OCI-LY7 (cell line): ENCODE measurements around the gene SPTBN4. TPM values are rescaled to one million over a fixed set of nuclear protein-coding genes. Genes with fewer than 3 reads are reported as not detected.
"Not testable (repeated sequence)": the region's sequence is repeated elsewhere in the genome, so short reads cannot be mapped to it uniquely, and the experiment has no call there.

Source experiments
- BruUV-seq: library from RNA; stranded (reverse); fragments of 400-500 nt; replicated peaks from 2 replicates; lab custom pipeline; 2021; lab: Mats Ljungman, UMichigan
- CTCF ChIA-PET: fragments of 300-600 bp; sonication (Branson Sonifier 250); formaldehyde crosslinking; loops from one replicate; lab custom pipeline; 2022; ENCODE audit warnings: antibody characterized with exemption; ENCODE audit not compliant: unreplicated experiment; lab: Charles Lee
- POLR2A ChIA-PET: fragments of 300-600 bp; sonication (Branson Sonifier 250); formaldehyde crosslinking; loops from one replicate; lab custom pipeline; 2022; ENCODE audit warnings: antibody characterized with exemption; lab: Charles Lee
- DNase-seq: peaks from one replicate; pipeline ENCODE4 v3.0.0-alpha.2; 2015; ENCODE audit warnings: low spot score
- H2AFZ ChIP-seq: fragments of 200-600 bp; sonication (generic), shearing (Covaris generic); 2 replicates; pipeline ENCODE4 v1.6.1; 2014; ENCODE audit warnings: mild to moderate bottlenecking, antibody characterized with exemption, low read length, moderate library complexity
- H3K27ac ChIP-seq: fragments of 200-600 bp; sonication (generic); 2 replicates; pipeline ENCODE4 v1.5.1; 2014; ENCODE audit warnings: mixed run types, low read depth, mild to moderate bottlenecking, moderate library complexity, low read length, inconsistent platforms; ENCODE audit not compliant: poor library complexity, severe bottlenecking
- H3K36me3 ChIP-seq: fragments of 200-600 bp; sonication (generic); 2 replicates; pipeline ENCODE4 v1.6.1; 2014; ENCODE audit warnings: mild to moderate bottlenecking, antibody characterized with exemption, low read length, moderate library complexity, mixed read lengths; ENCODE audit not compliant: insufficient read depth
- H3K4me1 ChIP-seq: fragments of 200-600 bp; sonication (generic); 2 replicates; pipeline ENCODE4 v1.5.1; 2014; ENCODE audit warnings: mild to moderate bottlenecking, low read length; ENCODE audit not compliant: insufficient read depth, poor library complexity, severe bottlenecking
- H3K4me2 ChIP-seq: fragments of 200-600 bp; sonication (generic); 2 replicates; pipeline ENCODE4 v1.6.1; 2014; ENCODE audit warnings: mild to moderate bottlenecking, low read length
- H3K4me3 ChIP-seq: fragments of 200-600 bp; sonication (generic); 2 replicates; pipeline ENCODE4 v1.5.1; 2014; ENCODE audit warnings: mild to moderate bottlenecking, low read depth, low read length; ENCODE audit not compliant: poor library complexity, severe bottlenecking
- H3K79me2 ChIP-seq: fragments of 200-600 bp; sonication (generic); 2 replicates; pipeline ENCODE4 v1.6.1; 2016; ENCODE audit warnings: low read depth, mild to moderate bottlenecking, low read length, moderate library complexity, mixed read lengths; ENCODE audit not compliant: insufficient read depth
- H3K9me2 ChIP-seq: fragments of 200-600 bp; sonication (generic); 2 replicates; pipeline ENCODE4 v1.6.1; 2016; ENCODE audit warnings: mild to moderate bottlenecking, low read length, mixed read lengths; ENCODE audit not compliant: insufficient read depth
- H3K9me3 ChIP-seq: fragments of 200-600 bp; sonication (generic); 2 replicates; pipeline ENCODE4 v1.6.1; 2014; ENCODE audit warnings: mild to moderate bottlenecking, mixed run types, low read length, mixed read lengths
- H4K20me1 ChIP-seq: fragments of 200-600 bp; sonication (generic); 2 replicates; pipeline ENCODE4 v1.6.1; 2014; ENCODE audit warnings: mild to moderate bottlenecking, antibody characterized with exemption, low read length, moderate library complexity, mixed read lengths; ENCODE audit not compliant: insufficient read depth
- EZH2phosphoT487 ChIP-seq: fragments of 200-600 bp; sonication (generic); IDR thresholded peaks from 2 replicates; pipeline ENCODE4 v1.6.1; 2018; ENCODE audit warnings: low read depth, borderline replicate concordance, mild to moderate bottlenecking, mixed run types, antibody characterized with exemption, low read length, moderate library complexity, mixed read lengths
- intact Hi-C: fragments of 100-400 bp; cut with micrococcal nuclease; formaldehyde crosslinking; loops from one replicate; pipeline ENCODE4 v1.10.0; 2022; ENCODE audit not compliant: unreplicated experiment
- small RNA-seq: library from RNA; depleted of rRNA; stranded (forward); fragments of <200 nt; gene quantifications from one replicate; pipeline ENCODE3, GENCODE V24; 2014
- total RNA-seq, 2 experiments: library from RNA; depleted of rRNA in 1 of 2; stranded (reverse); fragments of >200 nt in 1 of 2; shearing (Covaris generic) in 1 of 2; gene quantifications; 2 replicates each; pipeline ENCODE4 v1.2.3, GENCODE V29; 2014 to 2022
- TF ChIP-seq, protein P1 (sequence below): fragments of 200-600 bp; sonication (generic); conservative IDR thresholded peaks from 2 replicates; pipeline ENCODE4 v1.5.1; 2014; ENCODE audit warnings: mild to moderate bottlenecking, antibody characterized with exemption, low read length, moderate library complexity, mixed read lengths

Gene SPTBN4
- total RNA-seq, 2 experiments from 2014 or later: 4.1 to 6.3 TPM

DNA sequence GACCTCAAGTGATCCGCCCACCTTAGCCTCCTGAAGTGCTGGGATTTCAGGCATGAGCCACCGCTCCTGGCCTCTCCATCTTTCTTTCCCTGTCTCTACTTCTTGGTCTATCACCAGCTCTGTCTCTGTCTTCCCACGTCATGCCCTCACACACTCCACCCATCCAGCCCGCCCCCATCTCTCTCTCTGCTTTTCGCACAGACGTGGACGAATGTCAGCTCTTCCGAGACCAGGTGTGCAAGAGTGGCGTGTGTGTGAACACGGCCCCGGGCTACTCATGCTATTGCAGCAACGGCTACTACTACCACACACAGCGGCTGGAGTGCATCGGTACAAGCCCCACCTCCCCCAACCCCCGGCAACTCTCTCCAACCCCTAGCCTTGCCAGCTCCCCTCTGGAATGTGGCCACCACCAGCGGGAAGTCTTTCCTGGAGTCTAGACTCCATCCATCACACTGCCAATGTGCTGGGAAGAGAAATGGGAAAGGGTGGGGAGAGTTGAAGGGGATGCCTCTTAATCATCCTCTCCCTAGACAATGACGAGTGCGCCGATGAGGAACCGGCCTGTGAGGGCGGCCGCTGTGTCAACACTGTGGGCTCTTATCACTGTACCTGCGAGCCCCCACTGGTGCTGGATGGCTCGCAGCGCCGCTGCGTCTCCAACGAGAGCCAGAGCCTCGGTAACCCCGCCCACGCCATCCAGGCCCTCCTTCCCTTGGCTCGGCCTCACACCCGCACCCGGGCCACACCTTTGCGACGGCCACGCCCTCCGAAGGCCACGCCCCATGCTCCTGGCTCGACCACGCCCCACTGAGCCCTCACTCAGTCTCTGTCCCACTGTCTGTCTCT is 156.8 kb downstream of the SPTBN4 start:
- Histone ChIP-seq H3K4me3 (no peak overlapping the region), H3K4me2 (no peak overlapping the region), H3K27ac (no peak overlapping the region), H3K79me2 (no peaks in the 10 kb centered on the region), H3K36me3 (peaks cover 28% of the 10 kb centered on the region), H2AFZ (no peak overlapping the region), H3K4me1 (no peaks in the 10 kb centered on the region), H4K20me1 (no peaks in the 10 kb centered on the region), H3K9me3 (no peaks in the 10 kb centered on the region), H3K9me2 (no peaks in the 10 kb centered on the region)
- BruUV-seq: no TSS peak
- TF ChIP-seq EZH2phosphoT487: no peak
- TF ChIP-seq, protein P1, sequence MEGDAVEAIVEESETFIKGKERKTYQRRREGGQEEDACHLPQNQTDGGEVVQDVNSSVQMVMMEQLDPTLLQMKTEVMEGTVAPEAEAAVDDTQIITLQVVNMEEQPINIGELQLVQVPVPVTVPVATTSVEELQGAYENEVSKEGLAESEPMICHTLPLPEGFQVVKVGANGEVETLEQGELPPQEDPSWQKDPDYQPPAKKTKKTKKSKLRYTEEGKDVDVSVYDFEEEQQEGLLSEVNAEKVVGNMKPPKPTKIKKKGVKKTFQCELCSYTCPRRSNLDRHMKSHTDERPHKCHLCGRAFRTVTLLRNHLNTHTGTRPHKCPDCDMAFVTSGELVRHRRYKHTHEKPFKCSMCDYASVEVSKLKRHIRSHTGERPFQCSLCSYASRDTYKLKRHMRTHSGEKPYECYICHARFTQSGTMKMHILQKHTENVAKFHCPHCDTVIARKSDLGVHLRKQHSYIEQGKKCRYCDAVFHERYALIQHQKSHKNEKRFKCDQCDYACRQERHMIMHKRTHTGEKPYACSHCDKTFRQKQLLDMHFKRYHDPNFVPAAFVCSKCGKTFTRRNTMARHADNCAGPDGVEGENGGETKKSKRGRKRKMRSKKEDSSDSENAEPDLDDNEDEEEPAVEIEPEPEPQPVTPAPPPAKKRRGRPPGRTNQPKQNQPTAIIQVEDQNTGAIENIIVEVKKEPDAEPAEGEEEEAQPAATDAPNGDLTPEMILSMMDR: no peak
- ChIA-PET POLR2A (no interaction called here), CTCF (no interaction called here)
- peak; percentile 77 for DNase-seq
- intact Hi-C loops: no loop called here

DNA sequence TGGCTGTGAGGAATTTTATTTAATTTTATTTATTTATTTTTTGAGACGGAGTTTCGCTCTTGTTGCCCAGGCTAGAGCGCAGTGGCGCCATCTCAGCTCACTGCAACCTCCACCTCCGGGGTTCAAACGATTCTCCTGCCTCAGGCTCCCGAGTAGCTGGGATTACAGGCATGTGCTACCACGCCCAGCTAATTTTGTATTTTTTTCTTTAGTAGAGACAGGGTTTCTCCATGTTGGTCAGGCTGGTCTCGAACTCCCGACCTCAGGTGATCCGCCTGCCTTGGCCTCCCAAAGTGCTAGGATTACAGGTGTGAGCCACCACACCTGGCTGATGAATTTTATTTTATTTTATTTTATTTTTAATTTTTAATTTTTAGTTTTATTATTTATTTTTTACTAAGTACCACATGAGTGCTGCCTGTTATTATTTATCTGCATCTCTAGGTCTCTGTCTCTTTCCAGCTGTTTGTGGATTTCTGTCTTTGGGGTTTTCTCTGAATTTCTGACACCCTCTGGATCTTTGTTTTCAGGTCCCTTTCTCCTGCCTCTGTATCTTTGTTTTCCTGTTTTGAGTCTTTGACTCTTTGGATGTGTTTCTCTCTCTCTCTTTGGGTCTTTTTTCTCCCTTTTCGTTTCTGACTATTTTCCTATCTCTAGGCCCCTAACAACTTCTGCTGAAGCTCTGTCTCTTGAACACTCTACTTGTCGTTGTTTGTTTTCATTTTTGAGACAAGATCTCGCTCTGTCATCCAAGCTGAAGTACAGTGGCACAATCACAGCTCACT is 157.8 kb downstream of the SPTBN4 start:
- H3K9me3 ChIP-seq, H4K20me1 ChIP-seq, BruUV-seq, H2AFZ ChIP-seq, CTCF ChIA-PET, H3K4me3 ChIP-seq, intact Hi-C loops, H3K27ac ChIP-seq, POLR2A ChIA-PET, H3K9me2 ChIP-seq, H3K79me2 ChIP-seq, H3K4me1 ChIP-seq, H3K4me2 ChIP-seq, DNase-seq: not testable (repeated sequence)
- H3K36me3 ChIP-seq: peaks cover 25% of the 10 kb centered on the region

DNA sequence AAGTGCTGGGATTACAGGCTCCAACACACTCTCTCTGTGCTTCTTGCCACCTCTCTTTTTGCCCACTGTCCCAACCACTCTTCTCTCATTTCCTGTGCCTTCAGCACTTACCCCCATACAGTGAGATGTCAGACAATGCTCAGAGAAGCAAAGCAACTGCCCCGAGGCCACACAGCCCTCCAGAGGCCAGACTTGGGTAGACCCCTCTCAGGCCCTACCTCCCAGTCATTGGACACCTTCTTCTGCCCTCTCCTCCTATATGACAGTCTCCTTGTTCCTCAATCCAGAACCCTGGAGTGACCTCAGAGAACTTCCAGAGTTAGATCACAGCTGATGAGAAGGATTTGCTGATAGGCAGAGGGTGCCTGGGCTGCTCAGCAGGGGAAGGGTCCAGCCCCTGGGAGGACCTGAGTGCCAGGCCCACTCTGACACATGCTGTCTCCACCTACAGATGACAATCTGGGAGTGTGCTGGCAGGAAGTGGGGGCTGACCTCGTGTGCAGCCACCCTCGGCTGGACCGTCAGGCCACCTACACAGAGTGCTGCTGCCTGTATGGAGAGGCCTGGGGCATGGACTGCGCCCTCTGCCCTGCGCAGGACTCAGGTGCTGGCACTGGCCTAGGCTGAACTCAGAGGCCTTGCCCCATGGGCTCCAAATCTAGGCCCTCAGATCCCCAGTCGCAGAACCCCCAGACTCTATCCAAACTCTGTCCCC is 158.8 kb downstream of the SPTBN4 start:
- no peaks in the 10 kb centered on the region for H3K4me1 ChIP-seq
- ChIA-PET POLR2A (no interaction called here), CTCF (no interaction called here)
- no peak overlapping the region for H2AFZ ChIP-seq
- H3K4me3 ChIP-seq: no peak overlapping the region
- H3K4me2 ChIP-seq: no peak overlapping the region
- BruUV-seq: no TSS peak
- DNase-seq: no peak
- no peaks in the 10 kb centered on the region for H3K9me3 ChIP-seq
- no peaks in the 10 kb centered on the region for H3K79me2 ChIP-seq
- H3K36me3 ChIP-seq: peaks cover 20% of the 10 kb centered on the region
- H3K9me2 ChIP-seq: no peaks in the 10 kb centered on the region
- H3K27ac ChIP-seq: no peak overlapping the region
- intact Hi-C loops: no loop called here
- no peaks in the 10 kb centered on the region for H4K20me1 ChIP-seq
- TF ChIP-seq, protein P1: no peak
- no peak for TF ChIP-seq EZH2phosphoT487

Small RNAs within 50 kb of the gene (small RNA-seq; reads per million reads assigned to genes)
- gene RF00017: not detected

Other genes starting within 250 kb of the SPTBN4 start
- gene TTC9B, start 248.6 kb upstream of the SPTBN4 start, total RNA-seq (2014; rRNA removed; shearing (Covaris generic)): not detected in 2 replicates
- gene TTC9B, start 248.6 kb upstream of the SPTBN4 start, total RNA-seq (2022): not detected in 2 replicates
- 0.54 and 0.59 TPM in 2 replicates for gene CCNP, start 240.3 kb upstream of the SPTBN4 start, total RNA-seq (2014; rRNA removed; shearing (Covaris generic))
- gene CCNP, start 240.3 kb upstream of the SPTBN4 start, total RNA-seq (2022): 0.48 and 0.61 TPM in 2 replicates
- 97.8 and 116 TPM in 2 replicates for gene AKT2, start 181.7 kb upstream of the SPTBN4 start, total RNA-seq (2014; rRNA removed; shearing (Covaris generic))
- gene AKT2, start 181.7 kb upstream of the SPTBN4 start, total RNA-seq (2022): 192 and 197 TPM in 2 replicates
- gene C19orf47, start 118.6 kb upstream of the SPTBN4 start, total RNA-seq (2014; rRNA removed; shearing (Covaris generic)): 10.0 and 15.6 TPM in 2 replicates
- gene C19orf47, start 118.6 kb upstream of the SPTBN4 start, total RNA-seq (2022): 28.9 and 33.8 TPM in 2 replicates
- 84.0 and 109 TPM in 2 replicates for gene PLD3, start 118.3 kb upstream of the SPTBN4 start, total RNA-seq (2014; rRNA removed; shearing (Covaris generic))
- 111 and 114 TPM in 2 replicates for gene PLD3, start 118.3 kb upstream of the SPTBN4 start, total RNA-seq (2022)
- gene HIPK4, start 76.8 kb upstream of the SPTBN4 start, total RNA-seq (2014; rRNA removed; shearing (Covaris generic)): not detected in 2 replicates
- not detected in 2 replicates for gene HIPK4, start 76.8 kb upstream of the SPTBN4 start, total RNA-seq (2022)
- 1.8 and 2.2 TPM in 2 replicates for gene PRX, start 53.6 kb upstream of the SPTBN4 start, total RNA-seq (2014; rRNA removed; shearing (Covaris generic))
- 4.0 and 4.9 TPM in 2 replicates for gene PRX, start 53.6 kb upstream of the SPTBN4 start, total RNA-seq (2022)
- 5.0 and 5.7 TPM in 2 replicates for gene SERTAD1, start 41.0 kb upstream of the SPTBN4 start, total RNA-seq (2014; rRNA removed; shearing (Covaris generic))
- 5.5 and 6.1 TPM in 2 replicates for gene SERTAD1, start 41.0 kb upstream of the SPTBN4 start, total RNA-seq (2022)
- gene SERTAD3, start 22.7 kb upstream of the SPTBN4 start, total RNA-seq (2014; rRNA removed; shearing (Covaris generic)): 12.2 and 15.7 TPM in 2 replicates
- gene SERTAD3, start 22.7 kb upstream of the SPTBN4 start, total RNA-seq (2022): 18.6 and 21.3 TPM in 2 replicates
- gene BLVRB, start 1.3 kb upstream of the SPTBN4 start, total RNA-seq (2014; rRNA removed; shearing (Covaris generic)): 46.0 and 48.5 TPM in 2 replicates
- 40.3 and 45.0 TPM in 2 replicates for gene BLVRB, start 1.3 kb upstream of the SPTBN4 start, total RNA-seq (2022)
- gene SHKBP1, start 109.9 kb downstream of the SPTBN4 start, total RNA-seq (2014; rRNA removed; shearing (Covaris generic)): 42.0 and 49.4 TPM in 2 replicates
- gene SHKBP1, start 109.9 kb downstream of the SPTBN4 start, total RNA-seq (2022): 115 and 130 TPM in 2 replicates
- 22.1 and 44.5 TPM in 2 replicates for gene LTBP4, start 134.4 kb downstream of the SPTBN4 start, total RNA-seq (2014; rRNA removed; shearing (Covaris generic))
- 108 and 121 TPM in 2 replicates for gene LTBP4, start 134.4 kb downstream of the SPTBN4 start, total RNA-seq (2022)
- gene NUMBL, start 223.7 kb downstream of the SPTBN4 start, total RNA-seq (2014; rRNA removed; shearing (Covaris generic)): 4.1 and 4.9 TPM in 2 replicates
- 7.1 and 8.9 TPM in 2 replicates for gene NUMBL, start 223.7 kb downstream of the SPTBN4 start, total RNA-seq (2022)
- 34.9 and 39.3 TPM in 2 replicates for gene COQ8B, start 249.9 kb downstream of the SPTBN4 start, total RNA-seq (2014; rRNA removed; shearing (Covaris generic))
- gene COQ8B, start 249.9 kb downstream of the SPTBN4 start, total RNA-seq (2022): 32.5 and 34.6 TPM in 2 replicates